ENCODE results near the gene CNMD. TPM values are rescaled to one million over a fixed set of nuclear protein-coding genes. Genes with fewer than 3 reads are reported as not detected.

CNMD gene
- polyA plus RNA-seq, 1 of the 3 experiments (the other 2 are of a cell fraction): not detected

- Histone ChIP-seq H3K9me3 (no peaks in the 10 kb centered on the region), H3K27ac (ENCODE audit: low read depth in 2 of 2, low read length in 1 of 2) (no peak overlapping the region), H3K4me1 (ENCODE audit: control insufficient read depth in 1 of 2, insufficient read depth in 2 of 2, low read depth in 1 of 2, low read length in 1 of 2) (peaks cover 0 to 7% of the 10 kb centered on the region in 2 experiments; a peak in 1 of 4 replicates), H3K4me2 (no peak overlapping the region), H3K4me3 (ENCODE audit: low read depth in 2 of 2, low read length in 1 of 2) (no peak overlapping the region), H3F3A (replicated peaks; ENCODE audit: insufficient read depth) (no peaks in the 10 kb centered on the region), H3K79me2 (ENCODE audit: insufficient read depth) (no peaks in the 10 kb centered on the region), H2AFZ (ENCODE audit: low read depth) (no peak overlapping the region), H3K36me3 (replicated peaks in 1 of 2; ENCODE audit: control insufficient read depth in 1 of 2, insufficient read depth in 2 of 2, low read length in 1 of 2) (no peaks in the 10 kb centered on the region), H3K27me3 (ENCODE audit: insufficient read depth) (no peaks in the 10 kb centered on the region), H4K20me1 (ENCODE audit: insufficient read depth) (no peaks in the 10 kb centered on the region), H3K9me2 (no peaks in the 10 kb centered on the region), H3K9ac (no peak overlapping the region)
- TF ChIP-seq RCOR1 (IDR thresholded peaks at IDR 0.05; ENCODE audit: low read length) (no peak), TAF1 (IDR thresholded peaks at IDR 0.05; ENCODE audit: borderline replicate concordance, low read depth, low read length) (no peak), RXRA (IDR thresholded peaks at IDR 0.05; ENCODE audit: borderline replicate concordance, low read depth) (no peak), NRF1 (IDR thresholded peaks at IDR 0.05; ENCODE audit: low read depth, low read length) (no peak), ZBTB33 (IDR thresholded peaks at IDR 0.05; ENCODE audit: borderline replicate concordance, low read depth) (no peak), IRF3 (IDR thresholded peaks at IDR 0.05; ENCODE audit: low read depth, low read length) (no peak), CHD2 (IDR thresholded peaks at IDR 0.05; ENCODE audit: low read length, partially characterized antibody) (no peak), SIN3A (IDR thresholded peaks at IDR 0.05; ENCODE audit: borderline replicate concordance, low read depth, low read length) (no peak), PBX3 (IDR thresholded peaks at IDR 0.05) (no peak), ELF1 (IDR thresholded peaks at IDR 0.05) (no peak), EP300 (IDR thresholded peaks at IDR 0.05; ENCODE audit: borderline replicate concordance in 1 of 2, low read depth in 1 of 2, low read length in 1 of 2) (no peak), MXI1 (IDR thresholded peaks at IDR 0.05; ENCODE audit: low read depth, low read length) (no peak), MAX (IDR thresholded peaks at IDR 0.05; ENCODE audit: low read depth) (no peak), EZH2phosphoT487 (IDR thresholded peaks at IDR 0.05; ENCODE audit: borderline replicate concordance, low read depth) (no peak)
- WGBS (ENCODE audit: low lambda C conversion rate): 59% methylated on average over 8 of the region's 11 CpGs
- peak; percentile 30 for DNase-seq
- ChIA-PET POLR2A (no interaction called here), CTCF (interaction anchor here (0.6 to 2.2 kb wide), 13 partner anchors 11 to 189 kb away, joined by 3 to 8 read pairs (median 3); no protein-coding TSS in a partner anchor)
Observed at GRCh38 chr13:52779103-52779502, 39.5 kb upstream of the CNMD start.
